Stimulated activated CD4-positive, alpha-beta T cell treated with anti-CD3 and anti-CD28 coated beads, Interleukin-1b, Interleukin-23, amount 100 ng/mL, for 1 hour (primary cell): ENCODE data around the gene NTM.

ENCODE experiments used
- DNase-seq, 2 donors: peaks; one replicate each; pipeline ENCODE4 v3.0.0-alpha.2; 2020; ENCODE audit warnings: low read depth in 2 of 2

NTM gene

DNA sequence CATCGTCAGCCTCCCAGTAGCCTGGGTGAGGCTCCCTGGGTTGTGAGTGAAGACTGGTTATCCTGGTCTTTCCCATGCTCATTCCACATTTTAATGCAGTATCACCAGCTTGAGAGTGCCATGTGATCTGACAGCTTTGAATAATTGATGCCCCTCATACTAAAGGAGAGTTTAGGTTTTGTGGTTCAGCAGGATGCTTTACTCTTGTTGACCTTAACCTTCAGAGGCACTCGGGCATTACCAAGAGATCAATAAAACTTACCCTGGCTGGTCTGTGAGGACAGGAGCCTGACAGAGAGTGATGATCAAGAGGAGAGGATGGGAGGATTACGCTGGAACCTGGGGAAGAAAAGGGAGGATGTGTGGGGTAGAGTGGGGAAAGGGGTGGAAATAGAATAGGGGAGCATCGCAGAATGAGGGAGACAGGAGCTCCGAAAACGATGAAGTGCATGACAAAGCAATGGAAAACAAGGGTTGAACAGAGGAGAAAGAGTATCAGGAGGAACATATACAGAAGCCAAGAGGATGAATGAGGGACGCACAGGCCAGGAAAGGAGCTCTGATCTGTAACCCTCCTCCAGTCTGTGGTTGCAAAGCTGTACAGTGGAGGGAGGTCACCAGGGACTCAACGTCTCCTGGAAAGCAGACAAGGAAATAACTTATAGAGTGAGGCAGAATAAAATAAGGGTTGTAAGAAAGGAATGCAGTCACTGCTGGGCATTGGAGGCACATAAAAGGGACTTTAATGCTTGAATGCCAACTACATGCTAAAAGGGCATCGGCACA, 594.5 kb downstream of the NTM start:
- DNase-seq, result no peak

DNA sequence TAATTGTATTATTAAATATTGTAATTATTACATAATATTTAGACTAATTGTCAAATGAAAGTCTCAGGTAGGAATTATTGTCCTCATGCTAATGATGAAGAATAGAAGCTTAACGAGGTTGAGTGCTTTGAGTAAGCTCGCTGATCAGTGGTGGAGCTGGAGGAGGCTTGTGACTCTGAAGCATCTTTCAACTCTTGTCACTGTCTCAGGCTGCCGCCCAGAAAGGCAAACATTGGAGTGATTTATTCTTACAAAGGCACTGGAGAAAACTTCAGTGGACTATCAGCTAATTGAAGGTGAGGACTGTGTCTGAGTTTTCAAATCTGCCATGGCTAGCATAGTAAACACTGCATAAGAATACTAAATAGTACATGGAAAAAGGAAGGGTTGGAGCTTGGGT, 595.1 kb downstream of the NTM start:
- DNase-seq, result no peak

DNA sequence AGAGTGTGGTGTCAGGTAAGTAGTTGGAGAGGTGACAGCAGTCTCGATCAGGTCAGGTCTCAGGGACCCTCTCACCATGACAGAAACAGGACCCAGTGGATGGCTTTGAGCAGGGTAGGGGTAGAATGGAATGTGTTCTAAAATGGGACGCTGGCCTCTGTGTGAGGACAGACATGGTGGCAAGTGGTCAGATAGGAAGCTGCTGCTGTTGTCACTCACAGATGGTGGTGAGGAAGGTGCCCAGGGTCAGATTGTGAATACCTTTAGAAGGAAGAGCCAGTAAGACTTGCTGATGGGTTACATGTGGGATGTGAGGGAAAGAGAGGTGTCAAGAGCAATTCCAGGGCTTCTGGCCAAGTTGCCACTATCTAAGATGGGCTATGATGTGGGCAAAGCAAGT, 596.3 kb downstream of the NTM start:
- no peak for DNase-seq

DNA sequence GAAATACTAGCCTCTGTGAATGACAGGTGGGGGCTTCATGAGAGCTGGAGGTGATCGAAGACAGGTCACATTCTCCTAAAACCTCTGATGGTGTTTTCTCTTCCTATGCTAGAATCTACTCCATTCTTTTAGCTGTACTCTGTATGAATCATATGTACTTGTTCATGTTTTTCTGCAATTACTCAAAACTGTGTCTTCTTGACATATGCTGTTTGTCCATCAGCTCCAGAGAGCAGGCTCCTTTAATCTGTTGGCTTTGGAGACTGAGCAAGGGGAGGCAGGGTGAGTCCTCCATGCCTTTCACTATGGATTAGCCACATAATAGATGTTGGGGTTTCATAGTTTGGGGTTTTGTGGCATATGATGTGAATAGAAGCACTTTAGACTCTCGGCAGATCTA, 598.8 kb downstream of the NTM start:
- DNase-seq, result no peak

DNA sequence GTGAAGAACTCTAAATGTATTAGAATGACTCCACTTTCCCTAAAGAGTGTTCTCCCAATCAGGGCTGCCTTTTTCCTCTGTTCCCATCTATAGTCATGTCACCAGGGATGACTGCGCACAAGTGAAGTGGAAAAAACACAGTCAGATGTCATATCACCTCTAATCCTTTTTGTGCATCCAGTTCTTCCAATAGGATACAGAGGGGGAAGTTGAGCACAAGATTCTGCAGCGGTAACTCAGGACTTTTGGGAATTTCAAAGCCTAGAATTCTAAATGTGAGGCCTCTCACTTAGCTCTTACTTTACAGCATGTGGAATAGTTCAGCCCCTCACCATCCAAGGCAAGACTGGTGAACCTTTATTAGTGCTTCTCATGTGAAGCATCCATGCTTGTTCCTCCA, 602.6 kb downstream of the NTM start:
- no peak for DNase-seq

DNA sequence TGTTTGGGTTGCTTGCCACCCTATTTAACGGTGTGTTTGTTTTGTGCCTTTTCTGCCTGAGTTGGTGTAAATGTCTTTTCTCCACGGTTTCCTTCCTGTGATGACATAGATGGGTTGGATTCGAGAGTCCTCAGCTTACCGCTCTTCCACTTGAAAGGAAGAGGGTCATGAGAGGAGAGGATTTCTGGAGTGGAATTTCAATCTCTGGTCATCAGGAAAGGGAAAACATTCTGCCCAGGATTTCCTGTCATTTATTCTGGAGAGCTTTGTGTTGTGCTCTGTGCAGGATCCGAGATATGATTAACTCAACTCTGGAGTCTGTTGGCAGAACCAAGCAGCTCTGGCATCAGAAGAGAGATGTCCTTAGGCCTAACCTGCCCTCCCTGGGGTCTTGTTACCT, 605.2 kb downstream of the NTM start:
- no peak for DNase-seq

DNA sequence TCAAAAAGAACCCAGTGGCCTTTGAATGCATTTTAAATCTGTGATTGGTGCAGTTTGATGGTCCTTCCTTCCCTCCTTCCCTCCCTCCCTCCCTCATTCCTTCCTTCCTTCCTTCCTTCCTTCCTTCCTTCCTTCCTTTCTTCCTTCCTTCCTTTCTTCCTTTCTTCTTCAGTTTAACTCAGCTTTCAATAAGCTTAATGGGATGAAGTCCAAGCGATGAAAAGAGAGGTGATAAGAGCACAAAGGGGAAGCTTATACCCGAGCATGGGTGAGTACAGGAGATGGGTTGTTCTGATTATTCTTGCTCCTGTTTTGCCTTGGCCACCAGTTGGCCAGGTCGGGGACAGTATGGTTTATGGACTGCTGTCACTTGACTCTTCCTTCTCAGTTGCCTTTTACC, 605.6 kb downstream of the NTM start:
- no peak for DNase-seq

DNA sequence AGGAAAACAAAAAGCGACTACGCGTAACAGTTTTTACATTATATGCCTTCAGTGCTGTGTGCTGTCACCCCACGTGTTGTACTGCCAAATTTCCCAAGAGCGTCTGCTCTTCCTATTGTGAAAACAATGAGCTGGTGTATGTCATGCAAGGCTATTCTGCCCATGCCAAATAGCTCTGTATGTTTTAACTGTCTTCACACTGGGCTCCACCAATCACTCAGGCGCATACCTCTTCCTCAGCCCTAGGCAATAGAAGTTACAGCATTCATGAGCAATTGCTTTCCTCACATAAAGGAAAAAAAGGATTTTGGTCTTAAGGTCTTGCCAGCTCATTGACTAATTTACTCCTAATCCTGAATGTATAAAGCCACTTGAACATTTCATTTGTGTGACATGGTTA, 606.8 kb downstream of the NTM start:
- no peak for DNase-seq

DNA sequence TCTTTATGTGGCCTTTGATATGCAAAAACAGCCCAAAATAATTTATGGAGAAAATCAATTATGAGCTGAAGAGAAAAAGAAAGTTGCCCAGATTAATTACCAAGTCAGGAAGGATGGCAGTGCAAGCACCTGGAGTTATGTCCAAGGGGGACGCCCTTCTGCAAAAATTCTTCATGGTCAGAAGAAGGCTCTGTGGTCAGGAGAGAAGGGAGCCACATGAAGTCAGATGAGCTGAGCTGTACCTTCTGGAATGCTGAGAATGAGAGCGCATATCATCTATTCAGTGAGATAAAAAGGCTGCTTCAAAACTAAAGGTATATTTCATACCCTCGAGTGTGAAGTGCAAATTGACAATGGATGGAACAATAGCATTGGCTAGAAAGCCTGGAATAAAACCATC, 607.4 kb downstream of the NTM start:
- DNase-seq, result no peak

DNA sequence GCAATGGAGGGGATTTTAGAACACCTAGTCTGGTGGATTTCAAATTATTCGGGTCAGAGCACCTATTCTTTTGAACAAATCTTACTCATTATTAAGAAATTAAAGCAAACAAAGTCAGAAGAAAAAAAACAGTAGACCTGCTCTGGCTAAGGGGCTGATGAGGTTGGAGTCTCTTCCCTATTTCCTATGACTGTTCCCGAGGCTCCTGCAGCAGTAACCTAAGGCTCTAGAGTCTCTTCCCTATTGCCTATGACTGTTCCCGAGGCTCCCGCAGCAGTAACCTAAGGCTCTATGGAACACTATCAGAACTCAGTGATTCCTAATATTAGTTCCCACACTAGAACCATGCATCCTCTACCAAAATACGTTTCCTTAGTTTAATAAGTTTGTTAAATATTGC, 607.9 kb downstream of the NTM start:
- DNase-seq, result no peak

DNA sequence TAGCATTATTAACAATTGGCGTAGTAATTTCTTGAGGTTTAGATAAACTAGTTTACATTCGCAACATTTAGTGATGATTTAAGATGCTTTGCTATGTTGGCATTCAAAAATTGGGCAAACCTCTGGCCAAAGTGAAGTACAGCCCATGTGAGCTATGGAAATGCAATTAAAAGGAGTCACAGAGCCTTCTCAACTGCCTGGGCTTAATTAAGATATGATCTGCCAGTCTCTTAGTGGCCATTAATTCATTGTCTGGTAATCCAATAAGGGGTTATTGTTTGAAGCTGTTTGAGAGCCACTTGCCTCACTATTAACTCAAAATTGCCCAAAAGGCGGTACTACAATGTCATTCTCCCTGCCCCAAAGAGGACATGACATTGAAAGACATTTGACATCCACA, 608.9 kb downstream of the NTM start:
- DNase-seq, result no peak

DNA sequence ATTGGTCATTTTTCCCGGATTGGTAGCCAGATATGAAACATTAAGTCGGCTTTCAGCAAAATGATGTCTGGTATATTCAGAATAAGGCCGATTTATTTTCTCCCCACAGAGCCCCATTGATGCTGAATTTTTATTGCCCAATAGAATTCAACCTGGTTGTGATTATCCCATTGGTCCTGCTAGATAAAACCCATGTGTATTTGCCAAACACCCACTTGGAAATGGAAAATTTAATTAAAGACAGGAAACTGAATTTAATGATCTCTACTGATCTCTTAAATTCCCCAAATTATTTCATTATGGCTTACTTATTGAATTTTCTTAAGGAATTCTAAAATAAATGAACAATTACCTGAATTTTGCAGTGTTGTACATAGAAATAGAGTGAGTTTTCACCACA, 609.8 kb downstream of the NTM start:
- DNase-seq, result no peak

DNA sequence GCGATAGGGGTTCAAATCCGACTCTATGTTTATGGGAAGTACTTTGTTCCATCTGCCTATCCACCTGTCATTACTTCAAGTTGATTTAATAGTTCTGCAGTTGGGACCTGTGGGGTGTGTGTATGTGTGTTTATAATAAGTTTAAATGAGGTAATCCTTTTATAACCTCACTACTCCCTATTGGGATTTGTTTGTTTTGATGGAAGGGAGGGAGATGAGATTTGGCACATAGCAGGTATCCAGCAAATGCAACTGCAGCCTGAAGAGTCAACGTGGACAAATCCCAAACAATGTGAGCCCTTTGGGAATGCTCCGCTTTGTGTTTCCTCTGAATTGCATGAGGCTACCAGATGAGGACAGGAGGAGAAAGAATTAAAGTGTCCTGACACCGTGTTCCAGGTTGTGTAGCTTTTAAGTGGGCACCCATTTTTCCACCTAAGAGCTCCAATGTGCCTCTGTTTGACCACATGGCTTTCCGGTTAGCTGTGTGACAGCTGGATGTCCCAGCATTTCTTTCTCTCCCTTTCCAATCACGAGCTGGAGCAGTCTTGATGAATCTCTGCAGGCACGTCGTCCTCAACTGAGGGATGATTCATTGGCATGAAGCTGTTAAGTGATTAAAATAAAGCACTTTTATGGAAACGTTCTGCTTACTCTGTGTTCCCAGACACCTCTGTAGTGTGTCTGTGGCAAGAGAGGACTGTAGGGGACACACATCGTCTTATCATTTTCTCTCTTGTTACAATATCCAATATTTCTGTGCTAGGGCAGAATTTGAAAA, 610.7 kb downstream of the NTM start:
- DNase-seq, result no peak

DNA sequence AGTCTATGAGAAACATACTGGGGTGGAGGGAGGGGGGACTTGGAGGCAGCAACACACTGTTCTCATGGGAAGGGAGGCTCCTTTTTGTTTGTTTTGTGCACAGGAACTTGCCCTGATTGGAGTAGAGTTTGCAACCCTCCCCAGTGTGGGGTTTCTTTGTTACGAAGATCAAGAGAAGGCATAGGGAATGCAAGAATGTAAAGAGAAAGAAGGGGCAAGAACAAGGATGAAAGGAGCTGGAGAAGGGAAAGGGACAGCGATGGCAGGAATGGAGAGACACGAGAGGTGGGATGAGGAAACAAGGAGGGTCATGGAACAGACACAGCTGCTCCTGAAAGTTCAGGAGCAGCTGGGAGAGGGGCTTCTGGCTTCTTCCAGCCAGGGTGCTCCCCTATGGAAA, 611.7 kb downstream of the NTM start:
- DNase-seq, result no peak

DNA sequence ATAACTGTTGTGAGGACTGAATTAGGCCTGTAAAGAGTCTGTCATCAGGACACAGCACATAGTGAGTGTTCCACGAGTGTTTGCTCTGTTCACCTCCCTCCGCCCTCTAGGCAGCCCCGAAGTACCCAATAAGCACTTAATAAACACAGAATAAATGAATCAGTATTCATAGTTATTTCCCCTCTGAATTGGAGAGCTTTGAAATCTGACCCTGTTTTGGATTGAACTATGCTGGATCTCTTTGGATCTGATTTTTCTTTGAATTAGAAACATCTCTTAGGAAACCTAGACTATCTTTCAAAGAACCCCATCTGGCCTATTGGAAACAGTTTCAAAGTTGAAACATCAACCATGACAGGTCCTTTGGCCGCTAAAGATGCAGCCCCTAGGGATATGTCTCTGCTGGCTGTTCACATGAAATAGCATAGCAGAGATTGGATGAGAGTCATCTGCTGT, 615.5 kb downstream of the NTM start:
- no peak for DNase-seq

DNA sequence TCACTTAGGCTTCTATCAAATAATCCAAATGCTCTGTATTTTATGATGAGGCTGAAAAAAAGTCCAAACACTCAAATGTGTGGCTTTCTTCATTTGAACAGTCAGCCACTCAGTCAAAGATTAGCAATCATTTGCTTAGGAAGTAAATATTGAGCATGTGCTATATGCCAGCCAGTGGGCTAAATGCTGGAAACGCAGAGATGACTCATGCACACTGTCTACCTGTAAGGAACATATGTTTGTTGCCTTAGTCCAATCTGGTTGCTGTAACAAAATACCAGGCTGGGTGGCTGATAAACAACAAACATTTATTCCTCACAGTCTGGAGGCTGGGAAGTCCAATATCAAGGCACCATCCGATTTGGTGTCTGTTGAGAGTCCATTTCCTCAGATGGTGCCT, 617.3 kb downstream of the NTM start:
- no peak for DNase-seq

DNA sequence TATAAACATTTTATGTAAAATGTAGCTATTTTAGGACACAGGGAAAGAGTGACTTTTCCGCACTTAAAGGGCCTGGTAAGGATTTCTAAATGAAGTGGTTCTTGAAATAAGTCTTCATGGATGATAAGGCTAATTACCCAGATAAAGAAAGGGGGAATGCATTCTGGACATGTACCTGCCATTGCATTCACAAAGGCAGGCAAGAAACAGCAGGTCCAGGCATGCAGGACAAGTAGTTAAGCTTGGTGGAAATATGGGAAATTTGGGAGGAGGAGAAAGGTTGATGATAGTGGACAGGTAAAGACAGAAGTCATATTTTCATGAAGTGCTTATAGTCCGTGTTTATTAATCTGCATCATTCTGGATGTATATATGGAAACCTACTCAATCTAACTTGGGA, 621.2 kb downstream of the NTM start:
- no peak for DNase-seq

DNA sequence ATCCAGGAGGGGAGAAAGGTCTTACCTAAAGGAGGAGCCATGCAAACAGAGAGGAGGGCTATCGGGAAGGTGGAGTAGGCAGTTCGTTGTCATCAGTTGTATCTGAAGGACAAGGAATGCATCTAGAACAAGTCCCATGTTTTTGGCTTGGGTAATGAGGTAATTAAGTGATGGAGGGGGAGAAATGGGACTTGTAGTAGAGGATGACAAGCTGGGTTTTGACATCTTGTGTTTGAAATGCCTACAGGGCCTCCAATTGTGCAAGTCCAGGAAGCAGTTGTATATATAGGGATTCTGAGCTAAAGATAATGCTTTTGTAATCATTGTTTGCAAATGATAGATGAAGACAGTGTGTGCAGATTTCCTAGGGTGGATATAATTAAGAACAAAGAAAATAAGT, 622.8 kb downstream of the NTM start:
- DNase-seq, result no peak

DNA sequence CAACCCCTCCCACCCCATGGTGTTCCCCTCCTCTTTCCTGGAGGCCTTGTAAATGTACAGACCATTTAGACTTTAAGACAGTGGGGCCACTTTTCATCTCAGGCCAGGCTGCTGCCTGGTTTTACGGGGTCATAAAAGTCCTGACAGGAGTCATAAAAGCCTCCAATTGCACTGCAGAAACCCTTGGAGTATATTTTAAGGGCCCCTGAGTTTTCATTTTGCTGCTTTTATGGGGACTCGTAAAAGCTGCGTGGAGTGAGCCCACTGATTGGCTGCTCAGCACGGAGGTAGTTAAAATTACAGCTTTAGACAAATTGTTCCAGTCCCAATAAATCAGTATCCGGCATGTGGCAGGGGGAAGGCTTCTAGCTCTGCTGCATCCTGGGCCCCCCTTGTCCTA, 627.6 kb downstream of the NTM start:
- no peak for DNase-seq

DNA sequence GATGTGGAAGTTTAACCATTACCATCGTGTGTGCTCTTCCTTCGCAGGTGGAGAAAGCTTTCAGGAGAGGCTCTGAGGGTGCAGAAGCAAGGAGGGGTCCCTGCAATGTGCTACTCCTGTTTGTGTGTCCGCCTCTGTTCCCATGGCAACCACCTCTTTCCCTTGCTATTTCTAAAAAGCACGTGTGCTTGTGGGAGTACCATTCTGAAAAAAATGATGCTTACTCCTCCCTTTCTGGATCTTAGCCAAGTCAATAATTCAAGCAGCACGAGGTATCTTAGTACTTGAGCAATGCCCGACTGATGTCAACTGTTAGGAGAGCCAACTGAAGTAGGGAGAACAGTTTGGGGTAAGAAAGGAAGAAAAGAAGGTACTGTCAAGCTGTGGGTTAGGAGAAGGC, 628.7 kb downstream of the NTM start:
- no peak for DNase-seq

DNA sequence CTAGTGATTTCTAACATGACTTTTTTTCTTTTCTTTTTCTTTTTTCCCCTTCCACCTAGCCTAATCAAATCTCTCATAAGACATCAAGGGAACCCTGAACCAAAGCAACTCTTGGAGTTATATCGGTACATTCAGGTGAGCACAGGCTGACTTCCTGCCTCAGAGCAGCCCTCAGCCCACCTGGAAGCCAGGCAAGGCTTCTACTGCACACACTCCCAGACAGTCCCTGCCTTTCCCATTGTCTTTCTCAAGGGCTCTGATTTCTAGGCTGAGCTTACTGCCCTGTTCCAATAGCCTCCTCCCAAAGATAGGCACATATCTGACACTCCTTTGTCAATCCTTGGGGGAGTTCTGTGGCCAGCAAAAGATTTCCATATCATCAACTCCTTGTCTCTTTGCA, 629.5 kb downstream of the NTM start:
- DNase-seq, result no peak

DNA sequence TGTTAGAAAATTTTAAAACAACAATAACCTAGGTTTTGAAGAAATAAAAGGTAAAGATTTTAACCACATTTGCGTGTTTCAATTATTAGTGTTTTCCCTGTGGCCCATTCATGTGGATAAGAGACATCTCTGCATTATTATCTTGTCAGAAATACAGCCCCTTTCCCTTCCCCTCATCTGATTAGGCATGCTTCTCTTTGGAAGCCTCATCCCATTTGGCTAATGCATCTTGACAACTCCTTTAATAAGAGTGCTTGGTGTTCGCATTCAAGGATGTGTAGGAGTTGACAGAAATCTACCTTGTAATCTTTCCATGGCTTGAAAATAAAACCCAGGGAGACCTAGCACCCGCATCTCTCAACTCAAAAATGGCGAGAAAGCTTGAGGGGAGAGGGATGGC, 635.5 kb downstream of the NTM start:
- DNase-seq, result no peak

DNA sequence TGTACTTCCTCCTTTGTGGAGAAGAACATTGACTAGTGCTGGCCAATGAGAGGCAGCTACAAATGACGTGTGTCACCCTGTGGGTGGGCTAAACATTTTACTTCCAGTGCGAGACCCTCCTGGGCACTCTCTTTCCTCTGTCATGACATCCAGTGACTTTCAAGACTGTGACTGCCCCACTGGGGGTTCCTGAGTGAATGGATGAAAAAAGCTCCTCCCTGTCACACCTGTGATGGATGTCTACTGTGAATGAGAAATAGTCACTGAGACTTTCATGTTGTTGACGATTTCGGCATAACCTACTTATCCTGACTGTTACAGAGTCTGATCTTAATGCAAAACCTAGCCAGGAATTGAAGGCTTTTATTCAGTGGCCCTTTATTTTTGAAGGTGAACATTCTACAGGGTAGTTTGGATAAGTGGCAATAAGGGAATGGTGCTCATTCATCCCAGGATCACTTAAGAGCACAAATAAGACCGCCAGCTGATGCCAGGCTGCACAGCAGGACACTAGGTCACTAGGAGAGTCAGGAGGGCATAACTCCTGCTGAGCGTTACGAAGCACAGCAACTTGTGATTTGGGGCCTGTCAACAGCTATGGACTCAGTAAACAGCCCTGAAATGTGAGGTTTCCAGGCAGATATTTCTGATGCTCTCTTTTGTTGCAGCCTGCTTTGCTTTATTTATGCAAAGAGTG, 636.6 kb downstream of the NTM start:
- no peak for DNase-seq
